NT2/D1 (cell line): ENCODE results near the gene RERG.

Experiments
- SUZ12 ChIP-seq: IDR thresholded peaks from 2 replicates; pipeline ENCODE4 v1.6.1; 2011; ENCODE audit not compliant: insufficient read length, insufficient read depth; ENCODE audit errors: extremely low read depth
- YY1 ChIP-seq: IDR thresholded peaks from 2 replicates; pipeline ENCODE4 v1.6.1; 2011; ENCODE audit not compliant: insufficient read length, insufficient read depth
- ZNF274 ChIP-seq: IDR thresholded peaks from 2 replicates; pipeline ENCODE4 v1.6.1; 2011; ENCODE audit warnings: mild to moderate bottlenecking, low read depth, low read length

DNA sequence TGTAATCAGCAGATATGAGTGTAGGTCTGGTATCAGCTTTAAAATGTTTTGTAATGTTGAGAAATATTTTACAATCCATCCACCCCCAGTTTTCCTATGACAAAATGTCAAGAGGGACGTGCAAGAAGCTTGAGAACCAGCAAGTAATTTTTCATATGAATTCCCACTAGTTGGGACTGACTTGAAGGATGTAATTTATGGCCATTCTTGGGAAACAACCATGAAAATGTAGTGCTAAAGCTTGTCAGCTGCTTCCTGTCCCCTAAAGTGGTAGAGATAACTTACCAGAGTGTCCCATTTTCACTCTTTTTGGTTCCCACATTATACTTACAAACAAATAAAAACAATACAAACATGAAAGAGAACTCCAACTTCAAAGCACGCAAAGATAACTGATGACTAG lies 63.9 kb downstream of the RERG start:
- TF ChIP-seq YY1 = no peak
- no peak for TF ChIP-seq ZNF274
- TF ChIP-seq SUZ12 = no peak
